Measurements from ENCODE around the gene ABHD10. TPM values are rescaled to one million over a fixed set of nuclear protein-coding genes. Genes with fewer than 3 reads are reported as not detected.

The ABHD10 gene
- total RNA-seq, 1 experiment from 2014 or later: 57.6 TPM

GRCh38 chr3:111948786-111949185 lies 30.0 kb upstream of the ABHD10 start:
- no peak for TF ChIP-seq CTCF (conservative IDR thresholded peaks at IDR 0.05)
- no peak for TF ChIP-seq EZH2 (IDR thresholded peaks at IDR 0.05; ENCODE audit: low read depth)
- H3K36me3 ChIP-seq (ENCODE audit: low read depth): peaks cover 43% of the 10 kb centered on the region
- peaks cover 38% of the 10 kb centered on the region; the same call in 1 of the 2 replicates for H3F3A ChIP-seq (ENCODE audit: insufficient read depth, low read depth)
- intact Hi-C loops (cut with micrococcal nuclease; ENCODE audit: unreplicated experiment): no loop called here
- ChIA-PET POLR2A (ENCODE audit: unreplicated experiment) (no interaction called here), CTCF (no interaction called here)
- H3K9me2 ChIP-seq (ENCODE audit: insufficient read depth): no peaks in the 10 kb centered on the region
- no peaks in the 10 kb centered on the region for H3K9me3 ChIP-seq (ENCODE audit: insufficient read depth, low read depth)
- no peak overlapping the region for H3K4me2 ChIP-seq
- H2AFZ ChIP-seq: no peak overlapping the region
- H3K27me3 ChIP-seq (ENCODE audit: insufficient read depth, low read depth): no peaks in the 10 kb centered on the region
- no peak overlapping the region for H3K4me3 ChIP-seq
- no peak for DNase-seq
- H3K79me2 ChIP-seq (ENCODE audit: low read depth): no peaks in the 10 kb centered on the region
- no TSS peak for BruUV-seq (replicated peaks)
- H4K20me1 ChIP-seq (ENCODE audit: insufficient read depth): no peaks in the 10 kb centered on the region
- H3K27ac ChIP-seq: no peak overlapping the region
- H3K4me1 ChIP-seq (replicated peaks; ENCODE audit: insufficient read depth): peaks cover 4% of the 10 kb centered on the region

GRCh38 chr3:111949712-111950111 lies 29.1 kb upstream of the ABHD10 start:
- H3K9me3 ChIP-seq (ENCODE audit: insufficient read depth, low read depth): no peaks in the 10 kb centered on the region
- ChIA-PET POLR2A (ENCODE audit: unreplicated experiment) (no interaction called here), CTCF (no interaction called here)
- intact Hi-C loops (cut with micrococcal nuclease; ENCODE audit: unreplicated experiment): no loop called here
- no peak overlapping the region for H3K27ac ChIP-seq
- H3F3A ChIP-seq (ENCODE audit: insufficient read depth, low read depth): peaks cover 33% of the 10 kb centered on the region; the same call in 1 of the 2 replicates
- no peak overlapping the region for H2AFZ ChIP-seq
- H4K20me1 ChIP-seq (ENCODE audit: insufficient read depth): no peaks in the 10 kb centered on the region
- no peak overlapping the region for H3K4me3 ChIP-seq
- H3K79me2 ChIP-seq (ENCODE audit: low read depth): no peaks in the 10 kb centered on the region
- no peaks in the 10 kb centered on the region for H3K27me3 ChIP-seq (ENCODE audit: insufficient read depth, low read depth)
- no peak overlapping the region for H3K4me2 ChIP-seq
- DNase-seq: no peak
- peaks cover 45% of the 10 kb centered on the region for H3K36me3 ChIP-seq (ENCODE audit: low read depth)
- no TSS peak for BruUV-seq (replicated peaks)
- no peaks in the 10 kb centered on the region for H3K9me2 ChIP-seq (ENCODE audit: insufficient read depth)
- no peaks in the 10 kb centered on the region for H3K4me1 ChIP-seq (replicated peaks; ENCODE audit: insufficient read depth)
- no peak for TF ChIP-seq CTCF (conservative IDR thresholded peaks at IDR 0.05)
- no peak for TF ChIP-seq EZH2 (IDR thresholded peaks at IDR 0.05; ENCODE audit: low read depth)

DNA sequence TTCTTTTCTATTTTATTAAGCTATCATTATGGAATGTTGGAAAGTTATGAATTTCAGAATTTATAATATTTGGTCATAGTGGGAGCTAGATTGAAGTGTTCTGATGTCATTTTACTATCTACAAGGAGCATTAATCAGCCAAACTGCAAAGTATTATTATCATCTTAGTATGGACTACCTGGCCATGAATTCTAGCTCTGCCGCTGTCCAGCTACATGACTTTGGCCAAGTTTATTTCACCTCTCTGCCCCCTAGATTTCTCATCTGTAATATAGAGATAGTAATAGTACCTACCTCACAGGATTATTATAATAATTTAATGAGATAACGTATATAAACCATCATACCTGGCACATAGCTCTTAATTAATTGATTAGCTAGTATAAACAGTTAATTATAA lies 27.8 kb upstream of the ABHD10 start:
- no TSS peak for BruUV-seq (replicated peaks)

More for the DNA sequence above, 27.8 kb upstream of the ABHD10 start:
- no peak for TF ChIP-seq EZH2 (IDR thresholded peaks at IDR 0.05; ENCODE audit: low read depth)
- TF ChIP-seq CTCF (conservative IDR thresholded peaks at IDR 0.05): no peak
- Histone ChIP-seq H4K20me1 (ENCODE audit: insufficient read depth) (no peaks in the 10 kb centered on the region), H3K27me3 (ENCODE audit: insufficient read depth, low read depth) (no peaks in the 10 kb centered on the region), H3K9me3 (ENCODE audit: insufficient read depth, low read depth) (no peaks in the 10 kb centered on the region), H3K36me3 (ENCODE audit: low read depth) (peaks cover 38% of the 10 kb centered on the region), H3F3A (ENCODE audit: insufficient read depth, low read depth) (peaks cover 33% of the 10 kb centered on the region; the same call in 1 of the 2 replicates), H3K27ac (no peak overlapping the region), H3K4me3 (no peak overlapping the region), H3K4me1 (replicated peaks; ENCODE audit: insufficient read depth) (no peaks in the 10 kb centered on the region), H2AFZ (no peak overlapping the region), H3K4me2 (no peak overlapping the region), H3K79me2 (ENCODE audit: low read depth) (no peaks in the 10 kb centered on the region), H3K9me2 (ENCODE audit: insufficient read depth) (no peaks in the 10 kb centered on the region)
- CTCF ChIA-PET: no interaction called here
- intact Hi-C loops (cut with micrococcal nuclease; ENCODE audit: unreplicated experiment): no loop called here
- no peak for DNase-seq
- POLR2A ChIA-PET (ENCODE audit: unreplicated experiment): interaction anchor here (0.6 kb wide), 1 partner anchor 28 kb away, joined by 5 read pairs; the partner anchor contains the start of gene ABHD10
